Heart right ventricle (tissue), 16 donors: ENCODE data around the gene LRRC46. TPM values are rescaled to one million over a fixed set of nuclear protein-coding genes. Genes with fewer than 3 reads are reported as not detected.
A peak's percentile ranks its signal among the peaks of the same experiment; 100 is the strongest.

Experiments
- ATAC-seq, 8 donors: fragments of 200-7000 bp; cut with Tn5 transposase; one replicate each; pipeline ENCODE4 v1.9.1; 2020; ENCODE audit warnings: mild to moderate bottlenecking in 8 of 8, moderate library complexity in 8 of 8, moderate number of reproducible peaks in 1 of 8
- DNase-seq, 2 donors: peaks; one replicate each; pipeline ENCODE4 v3.0.0-alpha.2; 2020
- H3K27ac ChIP-seq, 10 donors: fragments of 200-600 bp; sonication (generic) in 2 of 10; one replicate each; pipeline versions ENCODE4 v1.5.0 to v1.8.0; 2020 to 2022; ENCODE audit warnings: mild to moderate bottlenecking in 3 of 10
- H3K27me3 ChIP-seq, 7 donors: fragments of 200-600 bp; one replicate each; pipeline ENCODE4 v1.8.0; 2021 to 2022; ENCODE audit warnings: mild to moderate bottlenecking in 2 of 7
- H3K36me3 ChIP-seq, 9 donors: fragments of 200-600 bp; sonication (generic) in 1 of 9; one replicate each; pipeline versions ENCODE4 v1.5.0 to v1.8.0; 2020 to 2022; ENCODE audit warnings: mild to moderate bottlenecking in 2 of 9
- H3K4me1 ChIP-seq, 9 donors: fragments of 200-600 bp; sonication (generic) in 1 of 9; one replicate each; pipeline versions ENCODE4 v1.5.0 to v1.8.0; 2020 to 2022; ENCODE audit warnings: mild to moderate bottlenecking in 4 of 9
- H3K4me3 ChIP-seq, 10 donors: fragments of 200-600 bp; sonication (generic) in 2 of 10; one replicate each; pipeline versions ENCODE4 v1.5.0 to v1.8.0; 2020 to 2022; ENCODE audit warnings: mild to moderate bottlenecking in 7 of 10, moderate library complexity in 2 of 10
- H3K9me3 ChIP-seq, 11 donors: fragments of 200-600 bp in 10 of 11; sonication (generic) in 2 of 11; one replicate each; pipeline versions ENCODE4 v1.5.0 to v1.8.0; 2013 to 2022; ENCODE audit warnings: mild to moderate bottlenecking in 2 of 11, control low read depth in 1 of 11, moderate library complexity in 1 of 11
- CTCF ChIP-seq, 9 donors: fragments of 200-600 bp; sonication (generic) in 2 of 9; IDR thresholded peaks; one replicate each; pipeline versions ENCODE4 v1.5.0 to v1.8.0; 2021 to 2022; ENCODE audit warnings: antibody characterized with exemption in 9 of 9, mild to moderate bottlenecking in 5 of 9, moderate library complexity in 1 of 9
- WGBS, 2 donors: extraction: QIAGEN DNeasy Blood & Tissue Kit; methylation state at CpG; one replicate each; pipeline ENCODE4 v1.1.7; 2013; ENCODE audit warnings: inconsistent platforms in 1 of 2; 5-methylcytosine and 5-hydroxymethylcytosine counted together
- intact Hi-C, 10 donors: fragments of 100-400 bp; cut with DNase I; formaldehyde crosslinking; loops; one replicate each; pipeline versions ENCODE4 v1.11.1 to v1.14.2; 2022
- polyA plus RNA-seq, 2 donors: library from polyadenylated mRNA; stranded (reverse); fragments of 200-250 nt; gene quantifications; one replicate each; pipeline ENCODE4 v1.2.3, GENCODE V29; 2013
- total RNA-seq, 10 donors: library from RNA; stranded (reverse); fragmentation: NEBNext Ultra II Directional in 3 of 10; extraction: Animal tissue kit (Norgen Biotek cat#: 25700) in 3 of 10; gene quantifications; one replicate each; pipeline versions ENCODE4 v1.2.1 to v1.2.4, GENCODE V29; 2021 to 2023
- donor health status: Arrhythmogenic right ventricular cardiomyopathy.
- donor health status: ischemic (EF 13 %, LVEDD 7.1; RV severe dilation, severe dysfunction).
- donor health status: healthy with polysubstance abuse.
- donor health status: DM: no; HTN: yes; CAD: no.
- donor health status: DM: no; HTN: no; CAD: no.
- donor health status: ischemic (EF 25% LVEDD 6.9; RV normal size, moderate dysfunction).
- donor health status: ischemic (EF 25% LVEDD 5.7; RV mildly dilated, moderate dysfunction).
- donor health status: healthy.
- donor health status: DM: yes; HTN: yes; CAD: no.
- donor health status: Ischemic cardiomyopathy.
- donor health status: ischemic (EF 35%, LVEDD 5.7; RV mildly dilated, moderate dysfunction).
- donor health status: nonischemic (EF 11% LVEDD 7.7; RV severe dilation, severe dysfunction).
- donor health status: DM: yes; HTN: yes; CAD: no.
- donor health status: PGD.
- donor health status: ischemic (EF 29% LVEDD 5.4; RV normal size, mild dysfunction).
- donor health status: nonischemic (EF 23%, LVEDD 6.1; RV moderate dilation, normal function).

LRRC46 gene
- total and polyA plus RNA-seq, 12 donors, result 0.14 to 0.95 (median 0.34) TPM; not detected in 3

GRCh38 chr17:47840001-47840741 lies 8.7 kb downstream of the LRRC46 start:
- TF ChIP-seq CTCF (IDR thresholded peaks at IDR 0.05), result no peak
- peaks cover 0 to 48% (median 21%) of the 10 kb centered on the region in 9 donors for H3K4me1 ChIP-seq
- H3K27me3 ChIP-seq, result peaks cover 0 to 13% (median 10%) of the 10 kb centered on the region in 7 donors
- DNase-seq (no peak), ATAC-seq (no peak)
- peaks cover 0 to 37% (median 12%) of the 10 kb centered on the region in 9 donors for H3K36me3 ChIP-seq
- H3K27ac ChIP-seq, result peak overlapping the region in 8 of 10 donors; percentile 65 to 89 (median 78)
- WGBS, 2 donors, result 49 to 50% methylated on average over 17 of the region's 17 CpGs
- no peaks in the 10 kb centered on the region for H3K9me3 ChIP-seq
- intact Hi-C loops, result loop anchor here (2.0 to 10.0 kb wide), 9 partner anchors 51 to 177 kb away; partner anchors contain the start of genes CDK5RAP3 (in 4 of the 10) and PNPO (in 4 of the 10)
- peak overlapping the region; percentile 63 to 92 (median 75) for H3K4me3 ChIP-seq

- 1% methylated on average over 50 to 55 of the region's 55 CpGs for WGBS, 2 donors
- H3K27me3 ChIP-seq, result peaks cover 0 to 20% (median 16%) of the 10 kb centered on the region in 7 donors
- peaks cover 0 to 30% (median 7%) of the 10 kb centered on the region in 9 donors for H3K36me3 ChIP-seq
- TF ChIP-seq CTCF (IDR thresholded peaks at IDR 0.05), result peak; percentile 91 to 99 (median 97)
- peak within 1 kb of the TSS in 9 of 10 donors; percentile 65 to 89 (median 77) for H3K27ac ChIP-seq
- DNase-seq, result peak; percentile 91 to 94
- H3K9me3 ChIP-seq, result no peaks in the 10 kb centered on the region
- H3K4me1 ChIP-seq, result peaks cover 0 to 42% (median 21%) of the 10 kb centered on the region in 9 donors
- H3K4me3 ChIP-seq, result peak within 1 kb of the TSS; percentile 63 to 92 (median 75)
- peak; percentile 88 to 97 (median 95) for ATAC-seq
- intact Hi-C loops, result loop anchor here (1.0 to 10.0 kb wide), 10 partner anchors 49 to 176 kb away; partner anchors contain the start of genes CDK5RAP3 (in 4 of the 10) and PNPO (in 4 of the 10)
Observed at GRCh38 chr17:47840742-47841487, 9.4 kb downstream of the LRRC46 start, which contains the start of gene SCRN2. Gene SCRN2 (minus strand): TSS chr17:47841273. CDS start chr17:47840843, 430 bp downstream.

- DNase-seq (no peak), ATAC-seq (peak in 1 of 8 donors; percentile 1)
- WGBS, 2 donors, result 63 to 64% methylated on average over 16 of the region's 16 CpGs
- intact Hi-C loops, result loop anchor here (1.0 to 10.0 kb wide), 11 partner anchors 47 to 176 kb away; partner anchors contain the start of genes CDK5RAP3 (in 6 of the 10) and PNPO (in 4 of the 10)
- H3K4me1 ChIP-seq, result peaks cover 0 to 44% (median 21%) of the 10 kb centered on the region in 9 donors
- H3K4me3 ChIP-seq, result peak overlapping the region in 7 of 10 donors; percentile 72 to 92 (median 76)
- H3K27ac ChIP-seq, result peak overlapping the region in 8 of 10 donors; percentile 65 to 89 (median 78)
- peaks cover 3 to 28% (median 23%) of the 10 kb centered on the region in 7 donors for H3K27me3 ChIP-seq
- TF ChIP-seq CTCF (IDR thresholded peaks at IDR 0.05), result peak in 1 of 9 donors; percentile 1
- peaks cover 0 to 23% (median 0%) of the 10 kb centered on the region in 9 donors for H3K36me3 ChIP-seq
- H3K9me3 ChIP-seq, result no peaks in the 10 kb centered on the region
Observed at GRCh38 chr17:47841488-47842291, 10.2 kb downstream of the LRRC46 start.
